ENCODE results near the gene RAD18. TPM values are rescaled to one million over a fixed set of nuclear protein-coding genes. Genes with fewer than 3 reads are reported as not detected.

RAD18 gene
- total and polyA plus RNA-seq, 8 donors, result 10.2 to 16.8 (median 13.1) TPM

DNA sequence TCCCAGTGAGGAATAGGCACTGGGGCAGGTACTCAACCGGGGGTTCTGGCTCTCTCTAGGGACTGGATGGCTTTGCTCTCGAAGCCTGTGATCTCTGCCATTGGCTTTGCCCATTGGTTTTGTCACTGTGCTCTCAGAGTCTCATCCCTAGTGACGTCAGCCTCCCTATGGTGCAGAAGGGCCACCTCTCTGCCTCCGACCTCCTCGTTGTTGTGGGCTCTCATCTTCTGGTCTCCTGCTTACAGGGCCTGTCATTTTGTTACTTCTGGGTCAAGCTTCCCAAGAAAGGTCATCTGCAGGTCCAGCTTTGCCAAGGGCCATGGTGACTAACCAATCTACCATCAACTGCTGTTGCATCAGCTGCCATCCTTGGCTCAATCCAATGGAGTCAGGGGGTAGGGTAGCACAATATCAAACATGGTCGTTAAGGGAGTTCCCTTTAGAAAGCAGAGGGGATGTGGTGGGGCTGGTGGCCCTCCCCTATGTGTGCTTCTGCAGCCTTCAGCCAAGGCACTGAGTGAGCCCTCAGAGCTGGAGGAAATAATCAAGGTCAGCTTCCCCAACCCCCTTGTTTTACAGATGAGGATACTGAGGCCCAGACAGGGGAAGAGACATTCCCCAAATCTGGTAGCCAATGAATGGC lies 13.4 kb upstream of the RAD18 start:
- Histone ChIP-seq H3K4me3 (no peak overlapping the region), H3K36me3 (no peaks in the 10 kb centered on the region), H3K4me1 (peaks cover 0 to 3% of the 10 kb centered on the region in 2 donors), H3K9me3 (peaks cover 0 to 8% of the 10 kb centered on the region in 2 donors), H3K27ac (no peak overlapping the region), H3K27me3 (no peaks in the 10 kb centered on the region)
- TF ChIP-seq, protein P1, sequence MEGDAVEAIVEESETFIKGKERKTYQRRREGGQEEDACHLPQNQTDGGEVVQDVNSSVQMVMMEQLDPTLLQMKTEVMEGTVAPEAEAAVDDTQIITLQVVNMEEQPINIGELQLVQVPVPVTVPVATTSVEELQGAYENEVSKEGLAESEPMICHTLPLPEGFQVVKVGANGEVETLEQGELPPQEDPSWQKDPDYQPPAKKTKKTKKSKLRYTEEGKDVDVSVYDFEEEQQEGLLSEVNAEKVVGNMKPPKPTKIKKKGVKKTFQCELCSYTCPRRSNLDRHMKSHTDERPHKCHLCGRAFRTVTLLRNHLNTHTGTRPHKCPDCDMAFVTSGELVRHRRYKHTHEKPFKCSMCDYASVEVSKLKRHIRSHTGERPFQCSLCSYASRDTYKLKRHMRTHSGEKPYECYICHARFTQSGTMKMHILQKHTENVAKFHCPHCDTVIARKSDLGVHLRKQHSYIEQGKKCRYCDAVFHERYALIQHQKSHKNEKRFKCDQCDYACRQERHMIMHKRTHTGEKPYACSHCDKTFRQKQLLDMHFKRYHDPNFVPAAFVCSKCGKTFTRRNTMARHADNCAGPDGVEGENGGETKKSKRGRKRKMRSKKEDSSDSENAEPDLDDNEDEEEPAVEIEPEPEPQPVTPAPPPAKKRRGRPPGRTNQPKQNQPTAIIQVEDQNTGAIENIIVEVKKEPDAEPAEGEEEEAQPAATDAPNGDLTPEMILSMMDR (IDR thresholded peaks at IDR 0.05), result no peak
- ATAC-seq, result no peak
- intact Hi-C loops (cut with DNase I), result loop anchor here in 1 of 2 donors (10.0 kb wide), 1 partner anchor 328 kb away; no protein-coding TSS in a partner anchor
- DNase-seq, result no peak

DNA sequence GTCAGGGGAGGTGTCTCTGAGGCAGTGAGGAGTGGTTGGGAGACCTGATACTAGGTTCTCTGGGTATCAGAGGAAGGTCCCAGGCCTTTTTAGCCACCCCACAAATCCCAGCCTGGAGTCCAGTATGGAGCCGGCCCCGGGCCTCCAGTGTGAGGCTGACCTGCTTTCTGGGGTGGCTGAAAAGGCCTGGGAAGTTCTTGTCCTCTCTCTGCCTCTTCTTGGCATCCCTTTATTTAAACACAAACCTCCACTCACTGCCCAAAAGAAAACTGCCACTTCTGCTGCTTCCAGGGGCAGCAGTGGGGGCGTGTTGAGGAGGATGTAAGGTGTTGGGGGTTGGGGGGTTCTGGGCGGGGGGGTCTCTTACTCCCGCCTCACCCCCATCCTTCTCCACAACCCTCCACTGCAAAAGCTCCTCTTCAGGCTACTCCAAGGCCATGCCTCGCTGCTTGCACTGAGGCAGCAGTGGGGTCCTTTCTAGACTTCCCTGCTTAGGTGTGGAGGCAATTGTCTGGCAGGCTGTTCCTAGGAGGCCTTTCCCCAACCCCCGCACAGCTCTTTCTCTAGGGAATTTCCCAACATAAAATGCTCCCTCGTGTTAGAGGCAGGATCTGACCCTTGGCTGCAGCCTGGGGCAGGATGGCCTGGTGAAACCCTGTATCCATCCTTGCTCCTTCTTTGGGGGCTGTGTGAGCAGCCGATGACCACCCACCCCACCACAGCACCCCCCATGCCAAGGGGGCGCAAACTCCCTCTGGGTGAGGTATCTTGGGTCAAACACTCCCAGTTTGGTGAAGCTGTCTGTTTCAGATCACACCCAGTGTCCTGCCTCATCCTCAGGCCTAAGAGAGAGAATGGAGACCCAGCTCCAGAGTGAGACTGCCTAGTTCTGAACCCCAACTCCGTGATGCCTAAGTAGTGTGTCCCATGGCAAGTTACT lies 12.1 kb upstream of the RAD18 start:
- H3K4me1 ChIP-seq, result no peaks in the 10 kb centered on the region
- H3K27me3 ChIP-seq, result no peaks in the 10 kb centered on the region
- no peak overlapping the region for H3K27ac ChIP-seq
- no peak for DNase-seq
- intact Hi-C loops (cut with DNase I), result loop anchor here in 1 of 2 donors (10.0 kb wide), 1 partner anchor 329 kb away; no protein-coding TSS in a partner anchor
- no peak overlapping the region for H3K4me3 ChIP-seq
- H3K36me3 ChIP-seq, result no peaks in the 10 kb centered on the region
- TF ChIP-seq, protein P1 (IDR thresholded peaks at IDR 0.05), result no peak
- peaks cover 0 to 8% of the 10 kb centered on the region in 2 donors for H3K9me3 ChIP-seq
- ATAC-seq, result no peak

DNA sequence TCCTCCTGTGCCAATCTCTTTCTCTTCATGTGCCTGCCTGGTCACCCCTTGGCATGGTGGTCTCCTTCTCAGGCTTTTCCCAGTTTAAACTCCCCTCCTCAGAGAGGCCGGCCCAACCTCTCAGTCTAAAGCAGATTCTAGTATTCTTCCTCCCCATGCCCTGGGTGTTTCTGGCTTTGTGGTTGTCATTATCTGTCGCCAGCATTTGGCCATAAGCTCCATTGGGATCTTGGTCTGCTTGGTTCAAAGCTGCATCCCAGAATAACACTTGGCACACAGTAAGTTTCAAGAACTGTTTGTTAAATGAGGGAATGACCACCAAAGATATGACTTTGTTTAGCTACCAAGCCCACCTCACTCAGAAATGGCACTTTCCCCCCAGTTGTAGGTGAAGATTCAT lies 11.2 kb upstream of the RAD18 start:
- intact Hi-C loops (cut with DNase I), result loop anchor here (5.0 to 10.0 kb wide), 2 partner anchors 328 to 330 kb away; no protein-coding TSS in a partner anchor
- no peak for ATAC-seq
- H3K27ac ChIP-seq, result no peak overlapping the region

DNA sequence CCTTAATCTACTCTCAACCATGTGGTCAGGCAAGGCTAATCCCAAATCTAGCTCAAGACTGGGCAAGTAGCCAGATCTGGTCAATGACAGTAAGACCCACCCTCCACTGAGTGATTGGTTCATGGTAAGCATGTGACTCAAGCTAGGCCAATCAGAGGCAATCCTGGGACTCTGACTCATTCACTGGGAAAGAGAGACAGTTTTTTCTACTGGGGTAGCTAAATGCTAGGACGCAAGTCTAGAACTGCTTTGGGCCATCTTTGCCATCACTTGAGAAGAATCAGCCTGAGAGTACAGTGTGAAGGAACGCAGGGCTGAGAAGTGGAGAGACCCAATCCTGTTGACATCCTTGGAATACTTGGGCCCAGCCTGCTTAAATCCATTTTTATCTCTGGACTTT lies 9.4 kb upstream of the RAD18 start:
- Histone ChIP-seq H3K27me3 (peaks cover 0 to 11% of the 10 kb centered on the region in 2 donors), H3K4me3 (no peak overlapping the region), H3K4me1 (no peaks in the 10 kb centered on the region), H3K36me3 (no peaks in the 10 kb centered on the region), H3K27ac (no peak overlapping the region), H3K9me3 (no peaks in the 10 kb centered on the region)
- TF ChIP-seq, protein P1 (IDR thresholded peaks at IDR 0.05), result no peak
- intact Hi-C loops (cut with DNase I), result loop anchor here (5.0 to 10.0 kb wide), 2 partner anchors 330 to 332 kb away; no protein-coding TSS in a partner anchor
- no peak for DNase-seq
- ATAC-seq, result no peak

More for the DNA sequence above, 11.2 kb upstream of the RAD18 start:
- TF ChIP-seq, protein P1 (IDR thresholded peaks at IDR 0.05), result no peak
- DNase-seq, result no peak
- H3K9me3 ChIP-seq, result peaks cover 0 to 6% of the 10 kb centered on the region in 2 donors
- no peaks in the 10 kb centered on the region for H3K27me3 ChIP-seq
- no peaks in the 10 kb centered on the region for H3K4me1 ChIP-seq
- no peak overlapping the region for H3K4me3 ChIP-seq
- no peaks in the 10 kb centered on the region for H3K36me3 ChIP-seq
